ENCODE results near the gene ARPC5L. TPM values are rescaled to one million over a fixed set of nuclear protein-coding genes. Genes with fewer than 3 reads are reported as not detected.
A peak's percentile ranks its signal among the peaks of the same experiment; 100 is the strongest.

Gene ARPC5L
- polyA plus RNA-seq, 4 donors = 24.1 to 41.3 (median 36.4) TPM

GRCh38 chr9:124860582-124861341 is 1.2 kb upstream of the ARPC5L start:
- no peak for DNase-seq (ENCODE audit: low read depth in 4 of 4, low spot score in 3 of 4)

- no peak for DNase-seq (ENCODE audit: low read depth in 4 of 4, low spot score in 3 of 4)
Observed at GRCh38 chr9:124863371-124863871, 1.5 kb downstream of the ARPC5L start.

- DNase-seq (ENCODE audit: low read depth in 4 of 4, low spot score in 3 of 4) = peak in 2 of 4 donors; percentile 63 to 66
Observed at GRCh38 chr9:124868511-124869465, 6.9 kb downstream of the ARPC5L start.

GRCh38 chr9:124869466-124869985 is 7.6 kb downstream of the ARPC5L start:
- no peak for DNase-seq (ENCODE audit: low read depth in 4 of 4, low spot score in 3 of 4)

DNA sequence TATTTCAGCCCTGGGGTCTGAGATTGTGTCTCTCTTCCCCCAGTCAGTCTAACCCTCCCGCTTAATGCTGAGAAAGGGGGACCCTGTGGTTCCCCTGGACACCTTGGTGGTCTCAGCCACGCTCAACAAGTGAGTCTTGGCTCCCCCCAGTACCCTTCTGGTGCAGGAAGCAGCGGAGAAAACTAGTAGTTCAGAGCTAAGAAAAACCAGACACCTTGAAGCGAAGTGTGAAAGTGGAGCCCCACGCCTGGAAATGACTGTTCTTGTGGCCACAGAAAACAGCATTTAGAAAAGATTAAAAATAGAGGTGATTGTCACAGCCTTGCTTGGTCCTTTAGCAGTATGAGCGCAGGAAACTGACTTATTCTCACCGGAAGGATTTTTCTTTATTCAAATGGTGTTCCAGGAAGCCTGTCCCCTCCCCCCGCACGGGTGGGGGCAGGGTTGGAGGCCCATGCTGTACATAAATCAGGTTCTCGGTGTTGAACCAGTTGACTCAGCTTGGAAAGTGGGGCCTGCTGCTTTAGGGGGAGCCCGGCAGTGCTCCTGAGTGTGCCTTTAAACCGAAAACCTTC is 8.1 kb downstream of the ARPC5L start:
- DNase-seq (ENCODE audit: low read depth in 4 of 4, low spot score in 3 of 4) = no peak

DNA sequence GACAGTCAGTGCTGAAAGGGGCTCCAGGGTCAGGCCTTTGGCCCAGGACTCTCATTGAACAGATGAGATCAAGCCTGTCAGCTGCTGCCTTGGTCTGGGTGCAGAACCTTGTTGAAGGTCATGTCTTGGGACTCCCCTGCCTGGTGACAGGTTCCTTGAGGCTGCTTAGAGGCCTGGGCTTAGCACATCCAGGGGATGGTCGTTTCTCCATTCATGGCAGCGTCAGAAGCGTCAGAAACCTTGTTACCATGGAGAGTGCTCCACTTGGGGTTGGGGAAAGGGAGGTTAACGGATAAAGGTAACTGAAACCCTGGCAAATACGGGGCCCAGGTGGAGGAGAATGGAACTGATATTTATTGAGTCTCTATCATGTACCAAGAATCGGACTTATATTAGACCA is 8.8 kb downstream of the ARPC5L start:
- no peak for DNase-seq (ENCODE audit: low read depth in 4 of 4, low spot score in 3 of 4)

GRCh38 chr9:124871156-124871561 is 9.2 kb downstream of the ARPC5L start:
- DNase-seq (ENCODE audit: low read depth in 4 of 4, low spot score in 3 of 4) = no peak

- no peak for DNase-seq (ENCODE audit: low read depth in 4 of 4, low spot score in 3 of 4)
Observed at GRCh38 chr9:124873664-124874063, 11.7 kb downstream of the ARPC5L start.

DNA sequence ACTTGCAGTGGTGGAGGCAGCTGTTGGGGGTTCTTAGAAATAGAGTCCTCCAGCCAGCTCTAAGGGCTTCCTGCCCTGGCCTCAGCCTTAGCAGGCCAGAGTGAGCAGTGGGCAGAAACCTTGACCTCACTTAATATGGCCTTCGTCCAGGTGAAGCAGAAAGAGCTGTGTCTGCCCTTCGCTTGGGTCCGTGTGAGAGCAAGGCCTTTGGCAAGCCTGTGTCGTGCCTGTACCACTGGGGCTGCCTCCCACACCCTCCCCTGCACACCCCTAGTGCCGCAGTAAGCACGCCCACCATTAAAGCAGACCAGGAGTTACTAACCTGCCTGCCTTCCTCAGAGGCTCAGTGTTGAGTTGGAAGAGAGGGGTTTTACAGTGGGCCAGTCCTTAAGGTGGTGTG is 13.6 kb downstream of the ARPC5L start:
- DNase-seq (ENCODE audit: low read depth in 4 of 4, low spot score in 3 of 4) = no peak

DNA sequence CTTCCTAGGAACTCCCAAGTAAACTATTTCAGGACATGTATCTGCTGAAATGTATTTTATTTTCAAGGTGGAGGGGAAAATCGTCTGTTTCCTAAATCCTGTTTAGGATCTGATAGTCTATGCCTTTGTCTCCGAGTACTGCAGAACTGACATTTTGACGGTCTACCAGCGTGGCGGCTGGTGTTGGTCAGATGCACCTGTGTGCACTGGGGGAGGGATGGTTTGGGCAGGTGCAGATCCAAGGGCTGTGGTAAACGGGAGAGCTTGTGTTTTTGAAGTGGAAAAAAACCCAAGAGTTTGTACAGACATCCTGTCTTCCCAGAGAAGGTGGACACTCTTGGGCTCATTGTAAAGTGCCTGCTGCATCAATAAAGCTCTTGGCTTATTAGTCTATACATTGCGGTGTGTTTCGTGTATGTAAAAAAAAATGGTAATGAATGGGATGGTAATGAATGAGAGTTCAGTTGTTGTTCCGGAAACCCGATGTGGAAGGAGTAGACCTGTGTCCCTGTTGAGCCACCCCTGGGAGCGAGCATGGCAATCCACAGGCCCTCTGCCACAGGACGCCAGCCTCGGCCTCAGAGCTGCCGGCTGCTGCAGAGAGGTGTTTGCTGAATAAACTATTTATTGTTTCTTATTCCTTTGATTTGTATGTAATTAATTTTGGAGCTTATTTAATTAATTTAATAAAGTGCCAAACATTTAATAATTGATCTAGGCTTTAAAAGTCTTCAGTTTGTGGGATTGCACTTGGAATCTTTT is 15.3 kb downstream of the ARPC5L start:
- no peak for DNase-seq (ENCODE audit: low read depth in 4 of 4, low spot score in 3 of 4)

- DNase-seq (ENCODE audit: low read depth in 4 of 4, low spot score in 3 of 4) = no peak
Observed at GRCh38 chr9:124878021-124878420, 16.1 kb downstream of the ARPC5L start.

DNA sequence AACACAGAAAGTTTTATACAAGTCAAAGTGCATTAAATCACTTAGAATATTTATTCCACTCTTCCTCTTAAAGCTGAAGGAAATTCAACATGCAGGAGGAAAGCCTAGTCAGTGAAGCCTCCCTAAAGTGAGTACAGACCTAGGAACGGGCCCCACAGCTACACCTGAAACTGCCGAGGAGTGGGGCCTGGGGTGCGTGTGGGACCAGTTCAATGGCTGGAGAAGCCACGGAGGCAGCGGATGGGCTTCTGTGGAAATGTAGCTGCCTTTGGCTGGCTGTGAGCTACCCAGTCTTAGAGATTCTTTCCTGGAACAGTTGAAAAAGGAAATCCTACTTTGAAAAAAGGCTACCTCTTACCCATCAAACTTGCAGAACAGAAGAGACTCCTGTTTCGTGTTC is 16.6 kb downstream of the ARPC5L start:
- no peak for DNase-seq (ENCODE audit: low read depth in 4 of 4, low spot score in 3 of 4)

DNA sequence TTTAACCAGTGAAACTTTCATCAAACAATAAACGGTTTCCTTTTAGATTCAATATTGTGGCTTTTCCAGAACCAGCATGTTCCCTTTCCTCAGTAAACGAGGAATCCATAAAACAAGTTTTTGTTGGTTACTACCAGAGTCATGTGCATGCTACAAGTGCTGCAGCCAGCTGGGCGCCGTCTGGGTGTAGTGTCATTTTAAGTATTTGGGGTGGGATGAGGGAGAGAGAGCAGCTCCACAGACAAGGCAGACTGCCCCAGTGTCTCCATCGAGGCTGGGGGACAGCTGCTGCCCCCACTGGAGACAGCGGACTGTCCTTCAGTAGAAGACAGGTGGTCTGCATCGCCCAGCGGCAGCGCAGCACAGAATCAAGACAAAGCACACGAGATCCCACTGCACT is 17.3 kb downstream of the ARPC5L start:
- peak in 1 of 4 donors; percentile 24 for DNase-seq (ENCODE audit: low read depth in 4 of 4, low spot score in 3 of 4)

DNA sequence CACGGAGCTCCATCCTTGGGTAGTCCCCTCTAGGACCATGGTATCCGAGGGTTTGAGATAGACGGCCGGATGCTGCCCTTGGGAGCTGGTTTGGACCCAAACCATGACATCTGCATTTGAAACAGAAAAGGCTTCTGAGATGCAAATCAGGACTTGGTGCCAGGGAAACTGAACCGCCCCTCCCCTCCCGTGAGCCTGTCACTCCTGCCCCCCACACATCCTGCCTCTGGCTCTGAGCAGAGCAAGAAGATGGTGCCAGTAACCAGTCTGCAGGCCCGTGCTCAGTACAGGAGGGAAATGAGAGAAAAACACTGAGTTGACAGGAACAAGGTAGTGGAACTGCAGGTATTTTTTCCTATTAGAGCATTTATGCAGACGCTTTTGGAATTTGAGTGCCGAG is 18.6 kb downstream of the ARPC5L start:
- no peak for DNase-seq (ENCODE audit: low read depth in 4 of 4, low spot score in 3 of 4)

- no peak for DNase-seq (ENCODE audit: low read depth in 4 of 4, low spot score in 3 of 4)
Observed at GRCh38 chr9:124881138-124881743, 19.3 kb downstream of the ARPC5L start.

- DNase-seq (ENCODE audit: low read depth in 4 of 4, low spot score in 3 of 4) = no peak
Observed at GRCh38 chr9:124882231-124882630, 20.3 kb downstream of the ARPC5L start.

- DNase-seq (ENCODE audit: low read depth in 4 of 4, low spot score in 3 of 4) = no peak
Observed at GRCh38 chr9:124884376-124884775, 22.4 kb downstream of the ARPC5L start.

DNA sequence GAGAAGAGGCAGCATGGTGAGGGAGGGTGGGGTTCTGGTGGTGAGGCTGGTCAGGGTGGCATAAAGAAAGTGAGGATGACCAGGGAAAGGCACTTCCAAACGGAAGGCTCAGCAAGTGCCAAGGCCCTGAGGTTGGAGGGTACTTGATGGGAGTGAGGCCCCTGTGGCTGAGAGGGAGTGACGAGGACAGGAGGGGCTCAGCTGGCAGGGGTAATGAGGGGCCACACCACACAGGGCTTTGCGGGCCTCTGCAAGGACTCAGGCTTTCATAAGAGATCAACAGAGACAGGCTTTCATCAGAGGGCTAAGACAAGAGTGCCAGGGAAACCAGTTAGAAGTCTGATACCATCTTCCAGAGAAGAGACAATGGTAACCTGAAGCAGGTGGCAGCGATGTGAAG is 23.6 kb downstream of the ARPC5L start:
- DNase-seq (ENCODE audit: low read depth in 4 of 4, low spot score in 3 of 4) = no peak

GRCh38 chr9:124886461-124886860 is 24.5 kb downstream of the ARPC5L start:
- DNase-seq (ENCODE audit: low read depth in 4 of 4, low spot score in 3 of 4) = no peak
